HFFc6 (cell line): ENCODE data around the gene NDUFV2. TPM values are rescaled to one million over a fixed set of nuclear protein-coding genes. Genes with fewer than 3 reads are reported as not detected.

ENCODE experiments used
- DNase-seq: peaks from one replicate; pipeline ENCODE4 v3.0.0-alpha.2; 2018
- H3K27ac Mint-ChIP-seq: 2 replicates; pipeline ENCODE4 v1.8.0; 2020; ENCODE audit warnings: mild to moderate bottlenecking, mixed read lengths
- H3K27me3 Mint-ChIP-seq: 2 replicates; pipeline ENCODE4 v1.8.0; 2021; ENCODE audit warnings: mild to moderate bottlenecking, moderate library complexity, mixed read lengths; ENCODE audit not compliant: insufficient read depth
- H3K36me3 Mint-ChIP-seq: 2 replicates; pipeline ENCODE4 v1.8.0; 2021; ENCODE audit warnings: low read depth, mixed read lengths
- H3K4me1 Mint-ChIP-seq: 2 replicates; pipeline ENCODE4 v1.8.0; 2020; ENCODE audit warnings: low read depth, mixed read lengths
- H3K4me3 Mint-ChIP-seq: 2 replicates; pipeline ENCODE4 v1.8.0; 2020; ENCODE audit warnings: mild to moderate bottlenecking, moderate library complexity, mixed read lengths
- H3K9me3 Mint-ChIP-seq: 2 replicates; pipeline ENCODE4 v1.8.0; 2020; ENCODE audit warnings: mild to moderate bottlenecking, mixed read lengths
- CTCF ChIP-seq: fragments of 200-600 bp; sonication (generic); IDR thresholded peaks from 2 replicates; pipeline ENCODE4 v1.5.0; 2021; ENCODE audit warnings: antibody characterized with exemption, mild to moderate bottlenecking
- total RNA-seq, 6 experiments: library from RNA; stranded (reverse); fragmentation: NEBNext Ultra II Directional; extraction: Animal tissue kit (Norgen Biotek cat#: 25700); gene quantifications; 2 replicates in 1 of 6; 3 replicates in 5 of 6; pipeline ENCODE4 v1.2.3, GENCODE V29; 2021

Gene NDUFV2
- total RNA-seq, 6 experiments from 2014 or later: 157 to 198 (median 184) TPM

GRCh38 chr18:9130195-9130594, 27.7 kb downstream of the NDUFV2 start:
- DNase-seq: no peak
- no peak for TF ChIP-seq CTCF
- peaks cover 42% of the 10 kb centered on the region for H3K36me3 Mint-ChIP-seq
- no peaks in the 10 kb centered on the region for H3K9me3 Mint-ChIP-seq
- no peak overlapping the region for H3K4me3 Mint-ChIP-seq
- H3K4me1 Mint-ChIP-seq: peaks cover 42% of the 10 kb centered on the region
- no peak overlapping the region for H3K27ac Mint-ChIP-seq
- H3K27me3 Mint-ChIP-seq: peaks cover 2% of the 10 kb centered on the region; the same call in 1 of the 2 replicates

GRCh38 chr18:9130806-9131205, 28.3 kb downstream of the NDUFV2 start:
- TF ChIP-seq CTCF: no peak
- no peak for DNase-seq
- H3K27ac Mint-ChIP-seq: no peak overlapping the region
- H3K36me3 Mint-ChIP-seq: peaks cover 36% of the 10 kb centered on the region
- H3K4me3 Mint-ChIP-seq: no peak overlapping the region
- no peaks in the 10 kb centered on the region for H3K9me3 Mint-ChIP-seq
- H3K27me3 Mint-ChIP-seq: peaks cover 2% of the 10 kb centered on the region; the same call in 1 of the 2 replicates
- H3K4me1 Mint-ChIP-seq: peaks cover 42% of the 10 kb centered on the region

- H3K9me3 Mint-ChIP-seq: no peaks in the 10 kb centered on the region
Observed at GRCh38 chr18:9132628-9133027, 30.1 kb downstream of the NDUFV2 start.

GRCh38 chr18:9133225-9133624, 30.7 kb downstream of the NDUFV2 start:
- H3K27ac Mint-ChIP-seq: peak overlapping the region; percentile 38
- TF ChIP-seq CTCF: no peak
- peaks cover 5% of the 10 kb centered on the region for H3K27me3 Mint-ChIP-seq
- H3K36me3 Mint-ChIP-seq: peaks cover 22% of the 10 kb centered on the region
- H3K4me3 Mint-ChIP-seq: no peak overlapping the region
- H3K4me1 Mint-ChIP-seq: peaks cover 42% of the 10 kb centered on the region
- DNase-seq: no peak
- no peaks in the 10 kb centered on the region for H3K9me3 Mint-ChIP-seq

More at GRCh38 chr18:9132628-9133027, 30.1 kb downstream of the NDUFV2 start:
- H3K4me3 Mint-ChIP-seq: no peak overlapping the region
- no peak for TF ChIP-seq CTCF
- no peak for DNase-seq
- H3K27ac Mint-ChIP-seq: no peak overlapping the region
- peaks cover 41% of the 10 kb centered on the region for H3K4me1 Mint-ChIP-seq
- peaks cover 5% of the 10 kb centered on the region for H3K27me3 Mint-ChIP-seq
- peaks cover 26% of the 10 kb centered on the region for H3K36me3 Mint-ChIP-seq

GRCh38 chr18:9135081-9135911, 32.8 kb downstream of the NDUFV2 start:
- peaks cover 3% of the 10 kb centered on the region; the same call in 1 of the 2 replicates for H3K27me3 Mint-ChIP-seq
- H3K4me1 Mint-ChIP-seq: peaks cover 52% of the 10 kb centered on the region
- no peak for TF ChIP-seq CTCF
- H3K9me3 Mint-ChIP-seq: no peaks in the 10 kb centered on the region
- peak overlapping the region; percentile 98 for H3K27ac Mint-ChIP-seq
- DNase-seq: no peak
- peaks cover 15% of the 10 kb centered on the region for H3K36me3 Mint-ChIP-seq
- H3K4me3 Mint-ChIP-seq: peak overlapping the region; percentile 98
